ENCODE results near the gene TIGD6. TPM values are rescaled to one million over a fixed set of nuclear protein-coding genes. Genes with fewer than 3 reads are reported as not detected.
"Not testable (repeated sequence)": the region's sequence is repeated elsewhere in the genome, so short reads cannot be mapped to it uniquely, and the experiment has no call there.

Gene TIGD6
- total RNA-seq, 2 donors from 2014 or later, result 1.6 to 2.3 TPM

GRCh38 chr5:149953436-149954121 is 46.9 kb downstream of the TIGD6 start:
- Histone ChIP-seq H3K4me1 (no peaks in the 10 kb centered on the region), H3K27me3 (no peaks in the 10 kb centered on the region), H3K4me3 (no peak overlapping the region), H3K27ac (no peak overlapping the region), H3K9me3 (no peaks in the 10 kb centered on the region), H3K36me3 (no peaks in the 10 kb centered on the region)
- no peak for DNase-seq (ENCODE audit: low spot score)
- TF ChIP-seq CTCF (IDR thresholded peaks at IDR 0.05), result no peak

- Histone ChIP-seq H3K27me3 (no peaks in the 10 kb centered on the region), H3K4me1 (no peaks in the 10 kb centered on the region), H3K27ac (no peak overlapping the region), H3K36me3 (no peaks in the 10 kb centered on the region), H3K4me3 (no peak overlapping the region), H3K9me3 (no peaks in the 10 kb centered on the region)
- no peak for DNase-seq (ENCODE audit: low spot score)
- TF ChIP-seq CTCF (IDR thresholded peaks at IDR 0.05), result no peak
Measured at GRCh38 chr5:149951138-149951749, 49.2 kb downstream of the TIGD6 start.

GRCh38 chr5:149948993-149949392 is 51.5 kb downstream of the TIGD6 start:
- no peak for TF ChIP-seq CTCF (IDR thresholded peaks at IDR 0.05)

GRCh38 chr5:149946118-149946517 is 54.3 kb downstream of the TIGD6 start:
- Histone ChIP-seq H3K4me3 (no peak overlapping the region), H3K27me3 (no peaks in the 10 kb centered on the region), H3K9me3 (no peaks in the 10 kb centered on the region), H3K4me1 (no peaks in the 10 kb centered on the region), H3K27ac (no peak overlapping the region), H3K36me3 (no peaks in the 10 kb centered on the region)
- no peak for DNase-seq (ENCODE audit: low spot score)
- no peak for TF ChIP-seq CTCF (IDR thresholded peaks at IDR 0.05)

More at GRCh38 chr5:149948993-149949392, 51.5 kb downstream of the TIGD6 start:
- H3K4me1 ChIP-seq, result no peaks in the 10 kb centered on the region
- no peak overlapping the region for H3K4me3 ChIP-seq
- no peak overlapping the region for H3K27ac ChIP-seq
- DNase-seq (ENCODE audit: low spot score), result no peak
- H3K36me3 ChIP-seq, result no peaks in the 10 kb centered on the region
- no peaks in the 10 kb centered on the region for H3K27me3 ChIP-seq
- no peaks in the 10 kb centered on the region for H3K9me3 ChIP-seq

- no peak for TF ChIP-seq CTCF (IDR thresholded peaks at IDR 0.05)
- DNase-seq (ENCODE audit: low spot score), result no peak
- no peak within 1 kb of the TSS for H3K4me3 ChIP-seq
Measured at GRCh38 chr5:149944666-149945065, 55.8 kb downstream of the TIGD6 start, which contains the start of gene PDE6A. Gene PDE6A (minus strand): TSS chr5:149944793. CDS start chr5:149944673, 120 bp downstream.

GRCh38 chr5:149943177-149943949 is 57.1 kb downstream of the TIGD6 start:
- not testable (repeated sequence) for H3K36me3 ChIP-seq; H3K27me3 ChIP-seq; H3K4me3 ChIP-seq; H3K27ac ChIP-seq; DNase-seq (ENCODE audit: low spot score); H3K9me3 ChIP-seq; H3K4me1 ChIP-seq

More at GRCh38 chr5:149944666-149945065, 55.8 kb downstream of the TIGD6 start, which contains the start of gene PDE6A:
- Histone ChIP-seq H3K9me3 (no peaks in the 10 kb centered on the region), H3K27ac (no peak within 1 kb of the TSS), H3K36me3 (no peaks in the 10 kb centered on the region), H3K27me3 (no peaks in the 10 kb centered on the region), H3K4me1 (no peaks in the 10 kb centered on the region)
